CD4-positive, alpha-beta memory T cell (primary cell): ENCODE results near the gene NEURL3. TPM values are rescaled to one million over a fixed set of nuclear protein-coding genes. Genes with fewer than 3 reads are reported as not detected.
"Not testable (repeated sequence)": the region's sequence is repeated elsewhere in the genome, so short reads cannot be mapped to it uniquely, and the experiment has no call there.

Experiments
- CTCF ChIA-PET: fragments of 350-600 bp; sonication (Branson Sonifier 250); formaldehyde crosslinking; loops from one replicate; lab custom pipeline; 2021; ENCODE audit warnings: inconsistent platforms; ENCODE audit not compliant: partially characterized antibody; lab: Charles Lee
- POLR2A ChIA-PET: fragments of 350-600 bp; sonication (Branson Sonifier 250); formaldehyde crosslinking; loops from one replicate; lab custom pipeline; 2021; ENCODE audit not compliant: partially characterized antibody; lab: Charles Lee
- DNase-seq, 5 donors: peaks; one replicate each; pipeline versions ENCODE4 v3.0.0 to v3.0.0-alpha.2; 2020 to 2022; ENCODE audit warnings: mixed read lengths in 1 of 5
- H3K27ac ChIP-seq: one replicate; pipeline ENCODE4 v1.7.0; 2013; ENCODE audit warnings: low read depth, low read length
- H3K27me3 ChIP-seq: 2 replicates; pipeline ENCODE4 v1.7.0; 2013; ENCODE audit warnings: mild to moderate bottlenecking, low read length, moderate library complexity; ENCODE audit not compliant: insufficient read depth
- H3K36me3 ChIP-seq: 2 replicates; pipeline ENCODE4 v1.7.0; 2013; ENCODE audit warnings: mild to moderate bottlenecking, low read length, moderate library complexity; ENCODE audit not compliant: insufficient read depth
- H3K4me1 ChIP-seq: 2 replicates; pipeline ENCODE4 v1.7.0; 2013; ENCODE audit warnings: mild to moderate bottlenecking, low read length, moderate library complexity; ENCODE audit not compliant: insufficient read depth
- H3K4me3 ChIP-seq, 2 donors: one replicate each; pipeline ENCODE4 v1.7.0; 2013; ENCODE audit warnings: low read length in 2 of 2, mild to moderate bottlenecking in 1 of 2
- H3K9me3 ChIP-seq, 2 donors: one replicate each; pipeline ENCODE4 v1.7.0; 2013; ENCODE audit warnings: low read length in 2 of 2, control low read depth in 1 of 2; ENCODE audit not compliant: control insufficient read depth in 1 of 2
- H3K27ac Mint-ChIP-seq, 7 donors: one replicate each; pipeline ENCODE4 v1.8.0; 2020 to 2021; ENCODE audit warnings: mixed read lengths in 7 of 7, mild to moderate bottlenecking in 6 of 7, inconsistent platforms in 3 of 7, moderate library complexity in 3 of 7
- H3K27me3 Mint-ChIP-seq, 2 donors: one replicate each; pipeline ENCODE4 v1.8.0; 2020 to 2021; ENCODE audit warnings: mixed read lengths in 2 of 2
- H3K36me3 Mint-ChIP-seq, 2 donors: one replicate each; pipeline ENCODE4 v1.8.0; 2020 to 2021; ENCODE audit warnings: mixed read lengths in 2 of 2, inconsistent platforms in 1 of 2, mild to moderate bottlenecking in 1 of 2
- H3K4me1 Mint-ChIP-seq, 4 donors: one replicate each; pipeline ENCODE4 v1.8.0; 2020 to 2021; ENCODE audit warnings: mixed read lengths in 4 of 4, mild to moderate bottlenecking in 1 of 4
- H3K4me3 Mint-ChIP-seq, 8 donors: one replicate each; pipeline ENCODE4 v1.8.0; 2020 to 2021; ENCODE audit warnings: mixed read lengths in 8 of 8, mild to moderate bottlenecking in 7 of 8, moderate library complexity in 6 of 8, inconsistent platforms in 3 of 8
- H3K9me3 Mint-ChIP-seq, 8 donors: one replicate each; pipeline ENCODE4 v1.8.0; 2020 to 2021; ENCODE audit warnings: mixed read lengths in 8 of 8, mild to moderate bottlenecking in 5 of 8, inconsistent platforms in 3 of 8, moderate library complexity in 1 of 8
- intact Hi-C: fragments of 100-400 bp; cut with micrococcal nuclease; formaldehyde crosslinking; loops from one replicate; pipeline ENCODE4 v1.15.1; 2023
- polyA plus RNA-seq, 2 donors: library from polyadenylated mRNA; unstranded; fragments of 300-500 nt; fragmentation: Illumina TruSeq; gene quantifications; one replicate each; pipeline ENCODE4 v1.2.3, GENCODE V29; 2021
- total RNA-seq, 2 experiments: library from RNA; stranded (reverse); gene quantifications; one replicate each; pipeline ENCODE4 v1.2.3, GENCODE V29; 2021

Gene NEURL3
- total and polyA plus RNA-seq, 4 experiments from 2014 or later = 0.22 TPM; not detected in 3

DNA sequence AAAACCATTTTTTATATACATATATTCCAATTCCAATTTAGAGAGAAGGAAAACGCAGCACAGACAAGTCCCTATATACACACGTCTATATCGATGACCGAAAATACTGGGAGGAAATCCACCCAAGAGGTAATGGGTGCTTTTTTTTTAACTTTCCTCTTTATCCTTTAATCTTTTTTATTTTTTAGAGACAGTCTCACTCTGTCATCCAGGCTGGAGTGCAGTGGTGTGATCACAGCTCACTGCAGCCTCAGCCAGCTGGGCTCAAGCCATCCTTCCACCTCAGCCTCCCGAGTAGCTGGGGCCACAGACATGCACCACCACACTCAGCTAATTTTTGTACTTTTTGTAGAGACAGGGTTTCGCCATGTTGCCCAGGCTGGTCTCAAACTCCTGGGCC lies 6.5 kb downstream of the NEURL3 start:
- H3K4me3 ChIP-seq, H3K27ac ChIP-seq, H3K36me3 Mint-ChIP-seq, DNase-seq, H3K27me3 ChIP-seq, H3K27me3 Mint-ChIP-seq, H3K27ac Mint-ChIP-seq, CTCF ChIA-PET, H3K4me3 Mint-ChIP-seq, POLR2A ChIA-PET, H3K9me3 ChIP-seq, H3K36me3 ChIP-seq, intact Hi-C loops: not testable (repeated sequence)
- H3K9me3 Mint-ChIP-seq = peaks cover 5 to 21% (median 17%) of the 10 kb centered on the region in 8 donors
- peaks cover 15% of the 10 kb centered on the region for H3K4me1 ChIP-seq
- H3K4me1 Mint-ChIP-seq = peaks cover 7 to 18% (median 12%) of the 10 kb centered on the region in 4 donors

DNA sequence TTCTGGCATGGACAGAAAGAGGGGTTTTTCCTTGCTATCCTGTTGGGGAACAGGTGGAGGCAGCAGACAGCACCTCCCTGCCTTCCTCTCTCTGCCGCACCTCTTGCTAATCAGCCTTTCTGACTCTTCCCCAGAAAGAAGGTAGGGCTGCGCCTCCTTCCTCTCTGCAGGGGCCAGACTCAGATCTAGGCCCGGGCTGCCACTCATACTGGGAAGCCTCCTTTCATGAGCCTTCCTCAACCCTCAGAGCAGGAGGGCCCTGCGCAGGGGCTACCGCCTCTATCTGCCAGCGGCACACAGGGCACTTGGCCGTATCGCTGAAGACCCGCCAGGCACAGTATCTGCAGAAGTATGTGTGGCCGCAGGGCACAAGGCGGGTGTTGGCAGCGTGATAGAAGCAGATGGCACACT lies 7.1 kb downstream of the NEURL3 start:
- DNase-seq = no peak
- ChIA-PET POLR2A (no interaction called here), CTCF (no interaction called here)
- H3K36me3 ChIP-seq = no peaks in the 10 kb centered on the region
- intact Hi-C loops = no loop called here
- H3K4me3 Mint-ChIP-seq = no peak overlapping the region
- H3K4me1 Mint-ChIP-seq = peaks cover 7 to 18% (median 12%) of the 10 kb centered on the region in 4 donors
- peaks cover 5 to 22% (median 17%) of the 10 kb centered on the region in 8 donors for H3K9me3 Mint-ChIP-seq
- peaks cover 5 to 6% of the 10 kb centered on the region in 2 donors for H3K36me3 Mint-ChIP-seq
- no peak overlapping the region for H3K27ac Mint-ChIP-seq
- H3K4me1 ChIP-seq = peaks cover 15% of the 10 kb centered on the region
- H3K27me3 Mint-ChIP-seq = no peaks in the 10 kb centered on the region
- H3K4me3 ChIP-seq = no peak overlapping the region
- H3K9me3 ChIP-seq = no peaks in the 10 kb centered on the region
- H3K27ac ChIP-seq = no peak overlapping the region
- no peaks in the 10 kb centered on the region for H3K27me3 ChIP-seq

DNA sequence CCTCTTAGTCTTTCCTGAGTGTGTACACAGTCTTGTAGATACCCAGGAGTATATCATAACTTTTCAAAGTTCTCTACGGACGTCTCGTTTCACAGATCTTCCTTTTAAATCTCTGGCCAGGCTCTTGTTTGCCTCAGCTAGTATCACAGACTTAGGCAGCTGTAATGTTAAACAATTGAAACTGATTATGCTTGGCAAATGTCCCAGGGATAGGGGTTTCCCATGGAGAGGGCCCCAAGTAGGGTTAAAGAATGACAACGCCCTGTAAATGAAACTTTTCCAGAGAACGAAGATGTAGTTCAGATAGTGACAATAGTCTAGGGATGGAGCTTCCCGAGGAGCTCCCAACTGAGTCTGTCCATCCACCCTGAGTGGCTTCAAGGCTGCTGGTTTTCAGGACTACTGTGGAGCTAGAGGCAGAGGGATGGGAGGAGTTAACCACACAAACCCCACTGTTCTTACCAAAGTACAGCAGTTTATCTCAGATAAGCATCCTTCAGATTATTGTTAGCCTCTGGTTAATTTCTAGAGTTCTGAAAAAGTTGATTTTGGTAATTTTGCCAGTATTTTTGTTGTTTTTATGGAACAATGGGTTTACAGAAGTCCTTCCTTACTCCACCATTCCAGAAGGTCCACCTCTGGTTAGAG lies 9.1 kb downstream of the NEURL3 start:
- H3K9me3 Mint-ChIP-seq = peaks cover 5 to 22% (median 17%) of the 10 kb centered on the region in 8 donors
- H3K4me1 ChIP-seq = peaks cover 1% of the 10 kb centered on the region
- H3K9me3 ChIP-seq = no peaks in the 10 kb centered on the region
- ChIA-PET CTCF (interaction anchor here (0.9 to 2.1 kb wide), 3 partner anchors 9 to 24 kb away, joined by 3 to 6 read pairs (median 4); no protein-coding TSS in a partner anchor), POLR2A (no interaction called here)
- no peak overlapping the region for H3K4me3 Mint-ChIP-seq
- peaks cover 1 to 6% (median 2%) of the 10 kb centered on the region in 4 donors for H3K4me1 Mint-ChIP-seq
- no peaks in the 10 kb centered on the region for H3K27me3 Mint-ChIP-seq
- H3K4me3 ChIP-seq = no peak overlapping the region
- no peak for DNase-seq
- H3K27ac Mint-ChIP-seq = no peak overlapping the region
- H3K27ac ChIP-seq = no peak overlapping the region
- intact Hi-C loops = no loop called here
- no peaks in the 10 kb centered on the region for H3K36me3 ChIP-seq
- H3K27me3 ChIP-seq = no peaks in the 10 kb centered on the region
- peaks cover 5 to 6% of the 10 kb centered on the region in 2 donors for H3K36me3 Mint-ChIP-seq

DNA sequence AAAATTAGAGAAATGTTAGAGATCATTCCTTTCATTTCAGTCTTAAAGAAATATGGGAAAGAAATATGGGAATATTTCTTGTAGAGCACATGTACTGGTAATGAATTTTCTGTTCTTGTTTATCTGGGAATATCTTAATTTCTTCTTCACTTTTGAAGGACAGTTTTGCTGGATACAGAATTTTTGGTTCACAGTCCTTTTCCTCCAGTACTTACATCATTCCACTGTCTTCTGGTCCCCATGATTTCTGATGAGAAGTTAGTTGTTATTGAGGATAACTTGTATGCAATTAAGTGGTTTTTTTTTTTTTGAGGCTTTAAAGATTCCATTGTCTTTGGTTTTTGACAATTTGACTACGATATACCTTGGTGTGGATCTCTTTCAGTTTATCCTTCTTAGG lies 11.0 kb downstream of the NEURL3 start:
- no peaks in the 10 kb centered on the region for H3K9me3 ChIP-seq
- no peak overlapping the region for H3K27ac ChIP-seq
- no peaks in the 10 kb centered on the region for H3K36me3 ChIP-seq
- peaks cover 0 to 4% (median under 1%) of the 10 kb centered on the region in 4 donors for H3K4me1 Mint-ChIP-seq
- intact Hi-C loops = no loop called here
- no peaks in the 10 kb centered on the region for H3K4me1 ChIP-seq
- H3K27me3 Mint-ChIP-seq = no peaks in the 10 kb centered on the region
- H3K27me3 ChIP-seq = no peaks in the 10 kb centered on the region
- DNase-seq = no peak
- ChIA-PET CTCF (interaction anchor here (1.2 kb wide), 1 partner anchor 87 kb away, joined by 3 read pairs; no protein-coding TSS in a partner anchor), POLR2A (no interaction called here)
- no peak overlapping the region for H3K4me3 ChIP-seq
- H3K27ac Mint-ChIP-seq = no peak overlapping the region
- peaks cover 5 to 22% (median 17%) of the 10 kb centered on the region in 8 donors for H3K9me3 Mint-ChIP-seq
- peaks cover 5 to 6% of the 10 kb centered on the region in 2 donors for H3K36me3 Mint-ChIP-seq
- no peak overlapping the region for H3K4me3 Mint-ChIP-seq

DNA sequence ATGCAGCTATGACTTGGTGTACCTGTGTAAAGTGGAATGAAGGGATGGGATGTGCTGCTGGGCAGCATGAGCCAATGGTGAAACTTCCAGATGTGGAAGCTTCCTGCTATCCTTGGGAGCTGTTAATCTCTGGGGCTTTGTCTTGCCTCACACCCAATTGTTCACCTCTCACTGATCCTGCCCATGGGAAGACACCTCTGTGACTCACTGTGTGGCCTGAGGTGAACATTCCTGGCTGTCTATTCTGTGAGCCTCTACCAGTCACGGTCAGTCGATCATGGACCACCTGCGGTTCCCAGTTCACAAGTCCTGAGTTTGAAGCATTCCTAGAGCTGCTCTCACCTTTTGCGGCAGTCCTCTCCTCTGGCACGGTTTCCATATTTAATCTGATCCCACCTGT lies 12.1 kb downstream of the NEURL3 start:
- no peak overlapping the region for H3K27ac Mint-ChIP-seq
- Histone ChIP-seq H3K9me3 (no peaks in the 10 kb centered on the region), H3K4me3 (no peak overlapping the region), H3K27me3 (no peaks in the 10 kb centered on the region), H3K4me1 (no peaks in the 10 kb centered on the region), H3K36me3 (no peaks in the 10 kb centered on the region), H3K27ac (no peak overlapping the region)
- no peak overlapping the region for H3K4me3 Mint-ChIP-seq
- CTCF ChIA-PET = interaction anchor here (0.9 to 1.6 kb wide), 3 partner anchors 16 to 86 kb away, joined by 3 to 8 read pairs (median 4); no protein-coding TSS in a partner anchor
- intact Hi-C loops = no loop called here
- no peak for DNase-seq
- POLR2A ChIA-PET = no interaction called here
- H3K36me3 Mint-ChIP-seq = peaks cover 5 to 6% of the 10 kb centered on the region in 2 donors
- H3K9me3 Mint-ChIP-seq = peaks cover 5 to 22% (median 17%) of the 10 kb centered on the region in 8 donors
- no peaks in the 10 kb centered on the region for H3K27me3 Mint-ChIP-seq
- H3K4me1 Mint-ChIP-seq = peaks cover under 1 to 5% (median 1%) of the 10 kb centered on the region in 4 donors

- H3K4me3 Mint-ChIP-seq = no peak overlapping the region
- intact Hi-C loops = no loop called here
- Histone ChIP-seq H3K4me1 (peaks cover under 1% of the 10 kb centered on the region), H3K4me3 (no peak overlapping the region), H3K27me3 (no peaks in the 10 kb centered on the region), H3K9me3 (no peaks in the 10 kb centered on the region), H3K27ac (no peak overlapping the region), H3K36me3 (no peaks in the 10 kb centered on the region)
- H3K36me3 Mint-ChIP-seq = peaks cover 5 to 6% of the 10 kb centered on the region in 2 donors
- no peak for DNase-seq
- H3K9me3 Mint-ChIP-seq = peaks cover 5 to 22% (median 17%) of the 10 kb centered on the region in 8 donors
- peaks cover 2 to 9% (median 4%) of the 10 kb centered on the region in 4 donors for H3K4me1 Mint-ChIP-seq
- ChIA-PET POLR2A (no interaction called here), CTCF (interaction anchor here (0.9 to 1.6 kb wide), 3 partner anchors 17 to 85 kb away, joined by 3 to 8 read pairs (median 4); no protein-coding TSS in a partner anchor)
- peak overlapping the region in 1 of 7 donors; percentile 23 for H3K27ac Mint-ChIP-seq
- no peaks in the 10 kb centered on the region for H3K27me3 Mint-ChIP-seq
Observed at GRCh38 chr2:96491860-96492497, 13.2 kb downstream of the NEURL3 start.

DNA sequence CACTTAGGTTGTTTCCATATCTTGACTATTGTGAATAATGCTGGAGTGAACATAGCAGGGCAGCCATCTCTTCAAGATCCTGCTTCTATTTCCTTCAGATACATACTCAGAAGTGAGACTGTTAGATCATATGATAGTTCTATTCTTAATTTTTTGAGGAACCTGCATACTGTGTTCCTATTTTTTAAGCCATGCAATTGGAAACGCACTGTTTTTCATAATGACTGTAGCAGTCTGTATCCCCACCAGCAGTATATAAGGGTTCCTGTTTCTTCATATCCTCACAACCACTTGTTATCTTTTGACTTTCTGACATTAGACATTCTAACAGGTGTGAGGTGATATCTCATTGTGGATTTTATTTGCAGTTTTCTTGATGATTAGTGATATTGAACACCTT lies 15.5 kb downstream of the NEURL3 start:
- ChIA-PET POLR2A (no interaction called here), CTCF (interaction anchor here (1.6 kb wide), 1 partner anchor 223 kb away, joined by 3 read pairs; no protein-coding TSS in a partner anchor)
- Histone ChIP-seq H3K4me3 (no peak overlapping the region), H3K36me3 (no peaks in the 10 kb centered on the region), H3K27ac (no peak overlapping the region), H3K9me3 (no peaks in the 10 kb centered on the region), H3K27me3 (no peaks in the 10 kb centered on the region), H3K4me1 (peaks cover 18% of the 10 kb centered on the region)
- intact Hi-C loops = loop anchor here (5.0 kb wide), 1 partner anchor 48 kb away; the partner anchor contains the start of gene ARID5A
- H3K4me3 Mint-ChIP-seq = no peak overlapping the region
- H3K27ac Mint-ChIP-seq = peak overlapping the region in 1 of 7 donors; percentile 42
- peaks cover 0 to 9% (median 6%) of the 10 kb centered on the region in 8 donors for H3K9me3 Mint-ChIP-seq
- peaks cover 16 to 33% (median 23%) of the 10 kb centered on the region in 4 donors for H3K4me1 Mint-ChIP-seq
- no peak for DNase-seq
- no peaks in the 10 kb centered on the region for H3K27me3 Mint-ChIP-seq
- H3K36me3 Mint-ChIP-seq = peaks cover 0 to 4% of the 10 kb centered on the region in 2 donors
